ENCODE measurements around the gene POGK.

- TF ChIP-seq EZH2 (IDR thresholded peaks at IDR 0.05; ENCODE audit: borderline replicate concordance, low read length) (no peak), CTCF (conservative IDR thresholded peaks at IDR 0.05 in 1 of 2, IDR thresholded peaks at IDR 0.05 in 1 of 2; ENCODE audit: extremely low read depth in 1 of 2, insufficient read depth in 1 of 2, low read depth in 1 of 2, low read length in 2 of 2) (no peak)
Observed at GRCh38 chr1:166895766-166896165, 56.5 kb downstream of the POGK start.

Data from mammary epithelial cell (primary cell).